ENCODE measurements around the gene ADAMTSL2. TPM values are rescaled to one million over a fixed set of nuclear protein-coding genes. Genes with fewer than 3 reads are reported as not detected.

The ADAMTSL2 gene
- total RNA-seq, 3 donors from 2014 or later, result 1.3 to 2.7 (median 1.5) TPM

DNA sequence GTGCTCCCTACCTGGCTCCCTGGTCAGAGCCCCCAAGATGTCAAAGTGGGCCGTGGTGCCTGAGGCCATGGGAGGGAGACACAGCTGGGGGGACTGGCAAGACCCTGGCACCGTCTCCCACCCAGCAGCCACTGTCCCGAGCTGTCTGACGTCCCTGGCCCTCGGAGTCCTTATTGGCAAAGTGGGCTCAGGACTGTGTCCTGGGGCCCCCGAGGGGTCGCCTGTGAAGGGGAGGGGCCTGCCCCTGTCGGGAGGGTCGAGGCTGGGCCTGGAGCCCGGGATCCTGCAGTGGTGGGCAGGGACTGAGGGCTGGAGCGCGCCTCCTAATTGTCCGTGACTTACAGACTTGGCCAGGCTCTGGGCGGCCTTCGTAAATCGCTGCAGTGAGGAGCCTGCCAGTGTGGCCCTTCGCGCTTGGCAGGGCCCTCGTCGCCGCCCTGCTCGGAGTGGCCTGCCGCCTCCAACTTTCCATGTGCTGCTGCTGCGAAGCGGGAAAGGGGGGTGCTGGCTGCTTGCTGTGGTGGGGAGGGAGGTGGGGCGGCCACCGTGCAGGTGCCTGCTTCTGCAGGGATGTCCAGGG lies 23.5 kb upstream of the ADAMTSL2 start:
- H3K4me3 ChIP-seq, result no peak overlapping the region
- TF ChIP-seq, protein P1, sequence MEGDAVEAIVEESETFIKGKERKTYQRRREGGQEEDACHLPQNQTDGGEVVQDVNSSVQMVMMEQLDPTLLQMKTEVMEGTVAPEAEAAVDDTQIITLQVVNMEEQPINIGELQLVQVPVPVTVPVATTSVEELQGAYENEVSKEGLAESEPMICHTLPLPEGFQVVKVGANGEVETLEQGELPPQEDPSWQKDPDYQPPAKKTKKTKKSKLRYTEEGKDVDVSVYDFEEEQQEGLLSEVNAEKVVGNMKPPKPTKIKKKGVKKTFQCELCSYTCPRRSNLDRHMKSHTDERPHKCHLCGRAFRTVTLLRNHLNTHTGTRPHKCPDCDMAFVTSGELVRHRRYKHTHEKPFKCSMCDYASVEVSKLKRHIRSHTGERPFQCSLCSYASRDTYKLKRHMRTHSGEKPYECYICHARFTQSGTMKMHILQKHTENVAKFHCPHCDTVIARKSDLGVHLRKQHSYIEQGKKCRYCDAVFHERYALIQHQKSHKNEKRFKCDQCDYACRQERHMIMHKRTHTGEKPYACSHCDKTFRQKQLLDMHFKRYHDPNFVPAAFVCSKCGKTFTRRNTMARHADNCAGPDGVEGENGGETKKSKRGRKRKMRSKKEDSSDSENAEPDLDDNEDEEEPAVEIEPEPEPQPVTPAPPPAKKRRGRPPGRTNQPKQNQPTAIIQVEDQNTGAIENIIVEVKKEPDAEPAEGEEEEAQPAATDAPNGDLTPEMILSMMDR (IDR thresholded peaks at IDR 0.05), result no peak
- ATAC-seq, result no peak
- intact Hi-C loops (cut with DNase I, micrococcal nuclease), result no loop called here
- no peaks in the 10 kb centered on the region for H3K9me3 ChIP-seq
- no peak for DNase-seq
- H3K36me3 ChIP-seq (ENCODE audit: low read depth), result no peaks in the 10 kb centered on the region
- H3K4me1 ChIP-seq (ENCODE audit: low read depth), result peaks cover 12% of the 10 kb centered on the region

DNA sequence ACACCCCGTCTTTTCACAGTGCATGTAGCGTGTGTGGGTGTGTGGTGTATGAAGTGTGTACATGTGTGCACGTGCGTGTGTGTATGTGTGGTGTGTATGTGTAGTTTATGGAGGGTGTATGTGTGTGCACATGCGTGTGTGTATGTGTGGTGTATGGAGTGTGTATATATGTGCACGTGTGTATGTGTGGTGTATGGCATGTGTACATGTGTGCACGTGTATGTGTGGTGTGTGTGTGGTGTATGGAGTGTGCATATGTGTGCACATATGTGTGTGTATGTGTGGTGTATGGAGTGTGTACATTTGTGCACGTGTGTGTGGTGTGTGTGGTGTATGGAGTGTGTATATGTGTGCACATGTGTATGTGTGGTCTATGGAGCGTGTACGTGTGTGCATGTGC lies 22.9 kb upstream of the ADAMTSL2 start:
- no peak overlapping the region for H3K4me3 ChIP-seq
- H3K4me1 ChIP-seq (ENCODE audit: low read depth), result peaks cover 12% of the 10 kb centered on the region
- no peak for DNase-seq
- TF ChIP-seq, protein P1 (IDR thresholded peaks at IDR 0.05), result no peak
- H3K36me3 ChIP-seq (ENCODE audit: low read depth), result no peaks in the 10 kb centered on the region
- H3K9me3 ChIP-seq, result no peaks in the 10 kb centered on the region
- intact Hi-C loops (cut with DNase I, micrococcal nuclease), result no loop called here
- ATAC-seq, result no peak

DNA sequence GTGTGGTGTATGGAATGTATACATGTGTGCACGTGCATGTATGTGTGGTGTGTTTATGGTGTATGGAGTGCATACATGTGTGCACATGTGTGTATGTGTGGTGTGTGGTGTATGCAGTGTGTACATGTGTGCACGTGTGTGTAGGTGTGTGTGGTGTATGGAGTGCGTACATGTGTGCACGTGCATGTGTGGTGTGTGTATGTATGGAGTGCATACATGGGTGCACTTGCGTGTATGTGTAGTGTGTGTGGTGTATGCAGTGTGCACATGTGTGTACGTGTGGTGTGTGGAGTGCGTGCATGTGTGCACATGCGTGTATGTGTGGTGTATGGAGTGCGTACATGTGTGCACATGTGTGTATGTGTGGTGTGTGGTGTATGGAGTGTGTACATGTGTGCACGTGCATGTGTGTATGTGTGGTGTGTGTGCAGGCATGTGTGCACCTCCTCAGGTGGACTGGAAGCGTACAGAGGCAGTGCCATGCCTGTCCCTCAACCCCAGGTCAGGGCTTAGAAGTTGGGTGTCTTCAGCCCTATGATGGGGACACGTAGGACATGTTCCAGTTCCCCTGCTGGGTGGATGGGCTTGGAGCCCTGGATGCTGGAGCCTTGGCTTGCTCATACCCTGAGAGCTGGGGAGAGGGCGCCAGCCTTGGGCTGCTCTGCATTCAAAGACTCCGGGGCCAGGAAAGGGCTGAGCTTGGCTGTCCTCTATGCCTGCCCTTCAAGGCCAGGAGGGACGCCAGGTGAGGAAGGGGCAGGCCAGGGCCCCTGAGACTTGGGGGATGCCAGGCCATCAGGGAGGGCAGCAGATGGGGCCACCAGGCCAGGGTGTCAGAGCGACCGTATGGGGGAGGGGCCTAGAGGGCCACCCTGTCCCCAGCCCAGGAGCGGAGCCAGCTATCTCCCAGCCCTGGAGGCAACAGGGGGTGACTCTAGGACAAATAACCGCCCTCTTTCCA lies 22.0 kb upstream of the ADAMTSL2 start:
- TF ChIP-seq, protein P1 (IDR thresholded peaks at IDR 0.05), result no peak
- no peaks in the 10 kb centered on the region for H3K36me3 ChIP-seq (ENCODE audit: low read depth)
- DNase-seq (peak in 1 of 3 donors; percentile 43), ATAC-seq (no peak)
- peaks cover 12% of the 10 kb centered on the region for H3K4me1 ChIP-seq (ENCODE audit: low read depth)
- intact Hi-C loops (cut with DNase I, micrococcal nuclease), result no loop called here
- no peak overlapping the region for H3K4me3 ChIP-seq
- no peaks in the 10 kb centered on the region for H3K9me3 ChIP-seq

DNA sequence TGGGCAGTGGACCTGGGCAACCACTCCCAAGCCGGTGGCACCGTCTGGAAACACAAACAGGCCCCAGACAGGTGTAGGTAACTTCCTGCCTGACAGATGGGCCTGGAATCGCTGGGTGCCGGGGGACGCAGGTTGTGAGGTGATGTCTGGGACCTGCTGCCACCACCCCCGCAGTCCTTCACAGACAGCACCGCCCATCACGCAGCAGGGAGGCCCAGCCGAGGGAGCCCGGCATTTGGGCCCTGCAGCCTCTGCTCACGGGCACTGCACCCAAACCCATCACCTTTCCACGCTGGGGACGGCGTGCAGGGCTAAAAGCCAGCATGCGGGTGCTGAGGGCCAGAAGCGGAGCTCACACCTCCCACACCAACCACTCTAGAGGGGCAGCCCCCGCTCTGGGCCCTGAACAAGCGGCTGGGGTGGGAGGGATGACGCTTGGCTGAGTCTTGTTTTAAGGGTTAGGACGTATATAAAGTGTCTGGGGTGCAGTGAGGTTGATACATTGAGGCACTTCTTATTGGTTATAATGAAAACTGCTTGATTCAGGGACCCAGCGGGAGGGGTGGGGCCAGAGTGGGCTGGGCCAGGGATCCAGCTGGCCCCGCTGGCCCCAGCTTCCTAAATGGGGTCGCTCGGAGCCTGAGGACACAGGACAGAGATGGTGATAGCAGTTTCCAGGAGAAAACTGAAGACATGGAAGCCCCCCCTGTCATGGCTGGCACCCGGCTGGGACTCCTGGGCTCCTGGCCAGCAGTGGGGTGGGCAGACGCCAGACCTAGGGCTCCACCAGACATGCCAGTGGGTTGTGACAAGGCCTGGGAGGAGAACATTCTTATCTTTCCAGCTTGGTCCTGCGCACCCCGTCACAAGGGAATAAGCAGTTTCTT lies 21.0 kb upstream of the ADAMTSL2 start:
- no peak for ATAC-seq

More for the DNA sequence above, 21.0 kb upstream of the ADAMTSL2 start:
- no peaks in the 10 kb centered on the region for H3K9me3 ChIP-seq
- intact Hi-C loops (cut with DNase I, micrococcal nuclease), result no loop called here
- no peak overlapping the region for H3K4me3 ChIP-seq
- TF ChIP-seq, protein P1 (IDR thresholded peaks at IDR 0.05), result no peak
- peaks cover 12% of the 10 kb centered on the region for H3K4me1 ChIP-seq (ENCODE audit: low read depth)
- H3K36me3 ChIP-seq (ENCODE audit: low read depth), result no peaks in the 10 kb centered on the region
- DNase-seq, result peak in 1 of 3 donors; percentile 19
